Measurements from ENCODE around the gene ZNF22.

Gene ZNF22

GRCh38 chr10:45000752-45001380, at the start of gene ZNF22:
TSS of gene ZNF22 (plus strand) at chr10:45000923. CDS start at chr10:45003369, 2,446 bp downstream.
- peak; percentile 70 for DNase-seq

DNA sequence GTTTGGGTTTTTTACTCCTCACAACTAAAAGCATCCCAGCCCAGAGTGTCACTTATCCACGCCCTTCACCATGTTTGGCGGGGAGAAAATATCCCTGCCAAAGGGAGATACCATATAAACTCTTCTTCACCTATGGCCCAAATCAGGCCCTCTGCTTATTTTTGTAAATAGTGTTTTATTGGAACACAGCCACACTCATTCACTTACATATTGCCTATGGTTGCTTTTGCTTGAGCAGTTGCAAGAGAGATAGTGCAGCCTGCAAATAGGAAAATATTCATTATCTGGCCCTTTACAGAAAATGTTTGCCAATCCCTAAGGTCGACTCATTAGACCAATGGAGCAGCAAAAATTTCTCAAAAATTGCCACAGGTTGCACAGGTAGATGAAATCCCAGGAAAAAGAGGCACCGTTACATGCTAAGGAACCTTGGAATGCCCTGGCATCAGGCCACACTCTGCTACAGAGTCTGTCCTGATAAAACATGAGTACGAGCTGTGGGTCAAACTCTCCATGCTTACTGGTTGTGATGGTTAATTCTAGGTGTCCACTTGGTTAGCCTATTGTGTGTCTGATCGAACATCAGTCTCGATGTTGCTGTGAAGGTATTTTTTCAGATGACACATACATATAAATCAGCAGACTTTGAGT, 49.0 kb upstream of the ZNF22 start:
- no peak for DNase-seq

DNA sequence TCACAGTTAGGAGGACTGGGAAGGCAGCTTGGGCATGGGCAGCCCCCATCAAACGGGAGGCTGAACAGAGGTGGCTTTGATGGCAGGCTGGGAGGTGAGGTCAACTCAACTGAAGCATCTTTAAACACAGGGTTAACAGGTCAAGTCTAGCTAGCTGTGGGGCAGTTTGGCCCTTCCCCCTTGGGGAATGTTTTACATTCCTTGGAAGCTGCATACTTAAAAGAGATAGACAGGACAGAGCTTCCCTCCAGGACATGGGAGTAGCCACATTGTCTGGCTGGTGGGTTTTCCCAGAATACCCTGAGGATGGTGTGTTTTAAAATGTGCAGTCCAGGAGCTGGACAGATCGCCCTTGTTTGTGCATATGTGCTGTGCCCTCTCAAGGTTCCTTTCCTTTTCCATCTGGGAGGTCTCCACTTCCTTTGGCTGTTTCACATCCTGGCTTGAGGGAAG, 47.9 kb upstream of the ZNF22 start:
- DNase-seq = peak; percentile 97

- no peak for DNase-seq
Measured at GRCh38 chr10:44954042-44954441, 46.7 kb upstream of the ZNF22 start.

GRCh38 chr10:44954962-44955361, 45.8 kb upstream of the ZNF22 start:
- no peak for DNase-seq

GRCh38 chr10:44955413-44956070, 45.2 kb upstream of the ZNF22 start:
- peak; percentile 59 for DNase-seq

DNA sequence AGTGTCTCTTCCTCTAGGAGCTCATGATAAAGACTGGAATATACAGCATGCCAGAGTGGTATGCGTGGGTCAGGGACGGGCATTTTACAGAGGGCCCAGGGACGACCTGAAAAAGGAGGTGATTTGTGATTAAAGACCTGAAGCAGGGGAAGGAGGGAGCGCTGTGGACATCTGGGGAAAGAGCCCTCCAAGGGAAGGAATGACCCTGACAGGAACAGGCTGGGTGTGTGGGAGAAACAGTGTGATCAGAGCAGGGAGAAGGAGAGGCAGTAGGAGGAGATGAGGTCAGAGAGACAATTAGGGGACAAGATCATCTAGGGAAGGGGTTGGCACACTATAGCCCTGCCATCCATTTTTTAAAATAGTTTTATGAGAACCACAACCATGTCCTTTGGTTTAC, 44.5 kb upstream of the ZNF22 start:
- DNase-seq = peak; percentile 44

GRCh38 chr10:44956717-44957706, 43.7 kb upstream of the ZNF22 start:
- peak; percentile 42 for DNase-seq

GRCh38 chr10:44958196-44958897, 42.4 kb upstream of the ZNF22 start:
- peak; percentile 57 for DNase-seq

DNA sequence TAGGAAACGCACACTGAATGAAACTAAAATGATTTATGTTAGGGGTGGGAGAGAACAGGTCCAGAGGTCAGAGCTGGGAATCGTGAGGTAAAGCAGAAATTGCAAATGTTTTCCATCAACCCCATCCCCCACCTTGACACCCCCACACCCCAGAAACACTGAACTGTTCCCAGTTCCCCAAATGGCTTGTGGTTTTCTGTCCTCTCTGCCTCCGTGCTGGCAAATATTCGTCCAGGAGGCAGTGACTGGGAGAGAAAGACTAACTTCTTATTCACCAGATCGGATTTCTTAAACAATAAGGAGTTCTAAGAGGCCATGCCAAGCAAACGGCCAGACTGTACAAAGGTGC, 41.9 kb upstream of the ZNF22 start:
- DNase-seq = no peak

GRCh38 chr10:44959247-44960087, 41.3 kb upstream of the ZNF22 start, which contains the start of gene RASSF4:
TSS of gene RASSF4 (plus strand) at chr10:44959802. CDS start at chr10:44970203, 10,401 bp downstream.
- peak; percentile 97 for DNase-seq

DNA sequence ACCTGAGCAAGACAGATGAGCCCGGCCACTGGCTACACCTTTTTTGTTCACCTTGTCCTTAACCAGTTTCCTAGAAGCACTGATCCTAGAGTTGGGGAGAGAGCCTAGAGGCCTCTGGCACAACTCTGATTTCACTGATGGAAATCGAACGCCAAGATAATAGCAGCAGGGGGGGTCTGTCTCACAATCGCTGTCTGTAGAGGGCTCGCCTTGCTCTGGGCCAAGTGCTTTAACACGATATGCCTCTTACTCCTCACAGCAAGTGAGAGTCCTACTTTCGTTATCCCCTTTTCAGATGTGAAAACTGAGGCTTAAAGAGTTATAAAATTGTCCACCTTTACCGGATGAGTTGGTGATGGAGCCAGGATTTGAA, 40.6 kb upstream of the ZNF22 start:
- DNase-seq = no peak

DNA sequence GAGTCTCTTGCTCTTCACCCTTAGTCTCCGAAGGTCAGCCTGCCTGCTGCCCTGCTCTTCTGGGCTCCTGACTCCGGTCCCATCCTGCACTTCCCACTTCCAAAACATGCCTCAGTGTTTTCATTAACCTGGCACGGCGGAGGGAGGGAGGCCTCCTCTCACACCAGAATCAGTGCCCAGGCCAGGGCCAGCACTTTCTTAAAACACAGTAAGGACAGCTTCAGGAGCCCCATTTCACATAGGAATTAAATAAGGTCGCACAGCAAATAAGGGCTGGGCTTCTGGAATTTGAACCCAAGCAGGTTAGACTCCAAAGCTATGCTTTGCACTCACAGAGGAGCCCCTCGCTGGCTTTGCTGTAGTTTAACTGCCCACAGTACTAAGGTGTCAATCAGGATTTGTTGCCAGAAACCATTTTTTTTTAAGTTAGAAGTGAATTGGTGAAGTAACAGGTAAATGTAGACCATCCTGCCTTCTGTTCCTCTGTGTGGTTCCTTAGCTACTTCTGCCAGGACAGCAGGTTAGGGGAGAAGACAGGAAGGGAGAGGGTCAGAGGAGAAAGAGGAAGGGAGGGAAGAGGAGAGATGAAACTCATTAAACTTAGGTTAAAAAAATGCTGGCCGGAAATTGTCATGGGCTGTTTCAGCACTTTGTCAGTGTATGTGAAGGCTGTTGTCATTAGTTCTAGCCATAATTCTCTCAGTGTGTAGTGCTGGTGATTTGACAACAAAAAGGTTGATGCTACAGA, 40.1 kb upstream of the ZNF22 start:
- peak; percentile 48 for DNase-seq

DNA sequence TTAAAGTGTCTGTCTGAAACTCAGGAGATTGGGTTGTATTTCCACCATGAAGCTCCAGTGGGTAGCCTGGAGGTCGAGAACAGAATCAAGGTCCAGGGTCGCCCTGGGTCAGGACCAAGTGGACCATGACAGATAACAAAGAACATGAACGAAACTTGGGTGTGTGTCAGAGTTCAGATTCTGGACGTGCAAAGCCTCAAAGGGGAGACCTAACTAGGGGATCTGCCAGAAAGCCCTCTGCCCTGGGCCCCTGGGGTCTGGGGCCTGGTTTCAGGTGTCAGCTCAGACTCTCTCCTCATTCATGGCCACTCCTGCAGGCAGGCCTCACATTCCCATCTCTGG, 39.5 kb upstream of the ZNF22 start:
- DNase-seq = peak; percentile 47

DNA sequence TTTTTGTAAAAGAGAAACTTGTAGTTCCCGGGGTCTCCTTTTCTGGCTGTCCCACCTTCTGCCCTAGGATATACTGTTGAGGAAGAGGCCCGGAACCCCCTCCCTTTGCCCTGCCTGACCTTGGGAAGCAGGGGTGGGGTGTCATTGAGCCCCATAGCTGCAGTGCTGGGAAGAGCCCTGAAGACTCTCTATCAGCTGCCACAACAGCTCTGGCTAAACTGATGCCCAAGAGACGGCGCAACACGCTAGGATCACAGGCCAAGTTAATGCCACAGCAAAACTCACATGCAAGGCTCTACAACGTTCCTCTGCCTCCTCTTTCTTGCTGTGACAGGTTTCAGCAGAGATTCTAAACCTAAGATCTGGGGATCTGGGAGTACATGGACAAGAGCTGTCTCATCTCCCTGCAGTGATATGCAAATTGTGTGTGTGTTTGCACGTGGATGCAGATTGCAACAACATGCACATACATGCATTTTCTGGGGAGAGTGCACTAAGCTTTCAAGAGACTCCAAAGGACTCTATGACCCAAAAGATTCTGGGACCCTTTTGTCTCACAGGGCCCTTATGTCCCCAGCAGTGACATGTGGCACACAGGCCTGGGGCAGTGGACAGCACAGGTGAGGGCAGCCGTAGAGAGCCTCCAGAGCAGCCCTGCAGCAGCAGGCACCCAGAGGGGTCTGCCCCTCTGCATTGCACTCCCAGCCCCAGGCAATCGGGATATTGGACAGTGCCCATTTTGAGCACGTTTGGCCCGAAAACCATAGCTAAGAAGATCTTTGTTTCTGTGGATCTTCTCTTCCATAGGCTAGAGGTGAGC, 38.6 kb upstream of the ZNF22 start:
- DNase-seq = peak; percentile 50

- DNase-seq = peak; percentile 92
Measured at GRCh38 chr10:44962870-44963738, 37.6 kb upstream of the ZNF22 start.

DNA sequence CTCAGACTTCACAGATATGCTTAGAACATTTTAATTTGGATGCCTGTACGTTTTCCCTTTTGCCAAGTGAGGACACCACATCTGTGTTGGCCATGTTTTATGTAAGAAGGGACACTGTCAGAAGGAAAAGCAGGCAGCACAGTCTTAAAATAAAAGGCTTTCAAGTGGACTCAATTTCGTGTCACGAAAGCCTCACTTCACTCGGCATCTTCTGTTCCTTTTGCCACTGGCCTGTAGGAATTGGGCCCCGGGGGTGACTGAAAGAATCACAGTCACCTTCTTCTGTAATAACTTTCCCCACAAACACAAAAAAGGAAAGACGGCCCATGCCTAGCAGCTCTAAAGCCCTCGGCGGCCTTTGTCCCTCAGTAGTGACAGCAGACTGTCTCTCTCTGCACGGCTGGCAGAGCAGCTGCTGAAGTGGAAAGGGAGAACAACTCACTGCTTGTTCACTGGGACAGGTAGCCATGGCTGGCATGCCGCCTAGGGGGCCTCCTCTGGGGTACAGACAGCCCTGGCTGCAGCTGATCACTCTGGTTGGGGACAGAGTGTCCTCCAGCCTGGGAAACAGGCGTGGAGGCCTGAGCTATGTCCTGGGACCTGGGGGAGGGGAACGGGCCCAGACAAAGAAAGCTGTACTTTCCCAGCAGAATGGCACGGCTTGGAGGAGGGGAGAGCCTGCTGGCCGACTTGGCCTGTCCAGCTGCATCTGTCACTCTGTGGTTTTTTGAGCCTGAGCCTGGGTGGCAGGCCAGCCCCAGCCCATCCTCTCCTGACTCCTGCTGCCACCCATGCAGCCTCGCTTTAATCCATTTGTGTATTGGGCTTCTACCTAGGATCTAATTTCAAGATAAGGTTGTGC, 36.7 kb upstream of the ZNF22 start:
- DNase-seq = peak; percentile 92

DNA sequence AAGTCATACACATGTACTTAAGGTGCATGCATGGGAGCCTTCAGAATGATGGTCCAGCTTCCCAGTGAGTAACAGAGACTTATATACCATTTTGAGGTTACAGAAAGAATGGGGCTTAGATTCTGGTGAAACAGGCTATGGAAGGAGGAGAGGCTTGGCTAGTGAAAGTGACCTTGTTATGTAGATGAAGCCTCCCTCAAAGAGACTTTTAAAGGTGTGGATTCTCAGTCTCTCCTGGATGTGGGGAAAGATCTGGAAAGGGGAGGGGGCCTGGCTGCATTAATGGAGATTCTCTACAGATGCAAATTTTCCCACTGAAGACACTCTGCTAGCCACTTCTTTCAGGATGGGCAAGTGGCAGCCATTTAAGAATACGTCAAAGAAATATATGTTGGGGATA, 35.6 kb upstream of the ZNF22 start:
- DNase-seq = no peak
